HG02840 (cell line): ENCODE results near the gene ISG20L2.

Experiments
- ATAC-seq: cut with Tn5 transposase; IDR thresholded peaks from one replicate; pipeline ENCODE4 v1.9.1; 2021; ENCODE audit warnings: mild to moderate bottlenecking, moderate library complexity, moderate number of reproducible peaks; ENCODE audit not compliant: unreplicated experiment, low FRiP score

ISG20L2 gene

GRCh38 chr1:156755527-156755950 lies 27.0 kb upstream of the ISG20L2 start:
- ATAC-seq = no peak

DNA sequence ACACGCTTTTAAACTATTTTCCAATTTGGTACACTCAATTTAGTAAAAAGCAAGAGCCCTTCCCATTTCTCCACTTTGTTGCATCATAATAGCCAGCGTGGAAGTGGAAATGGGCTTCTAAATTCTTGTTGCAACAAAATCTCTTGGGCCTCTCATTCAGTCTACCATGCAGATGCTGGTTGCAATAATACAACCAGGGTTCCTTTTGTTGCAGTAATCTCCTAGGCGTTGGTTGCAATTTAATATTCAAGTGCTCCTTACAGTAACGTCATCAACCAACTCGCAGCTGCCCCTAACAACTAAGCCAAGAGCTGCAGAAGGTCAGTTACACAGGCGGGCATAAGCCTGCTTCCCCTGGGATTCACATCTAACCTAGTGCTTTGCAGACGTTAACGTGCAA lies 25.7 kb upstream of the ISG20L2 start:
- ATAC-seq = no peak

DNA sequence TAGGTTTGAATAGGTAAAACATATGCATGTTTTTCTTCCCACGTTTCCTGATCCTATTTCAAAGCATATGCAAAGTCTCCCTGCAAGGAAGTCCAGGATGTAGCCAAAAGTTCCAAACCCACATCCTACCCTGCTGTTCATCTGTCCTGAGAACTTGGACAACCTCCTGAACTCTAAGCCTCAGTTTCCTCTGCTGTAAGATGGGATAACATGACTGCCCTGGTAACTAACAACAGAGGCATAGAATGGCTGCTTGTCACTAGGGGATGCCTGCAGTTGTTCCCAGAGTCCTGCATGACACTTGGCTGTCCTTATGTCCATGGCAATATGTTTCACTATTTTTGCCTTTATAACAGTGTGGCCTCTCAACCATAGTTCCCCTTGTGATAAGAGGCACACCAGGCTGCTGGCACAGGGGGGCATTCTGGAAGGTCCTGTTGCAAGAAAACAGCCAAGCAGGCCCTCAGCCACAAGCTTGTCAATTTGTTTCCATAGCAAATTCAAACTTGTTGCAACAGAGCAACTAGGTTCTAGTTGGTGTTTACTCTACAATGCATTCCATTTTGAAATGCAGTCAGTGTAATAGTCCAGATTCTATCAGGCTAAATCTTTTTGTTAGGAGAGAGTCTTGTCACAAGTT lies 24.4 kb upstream of the ISG20L2 start:
- ATAC-seq = no peak

- no peak for ATAC-seq
Observed at GRCh38 chr1:156751757-156752481, 23.4 kb upstream of the ISG20L2 start.

- ATAC-seq = no peak
Observed at GRCh38 chr1:156751451-156751756, 22.8 kb upstream of the ISG20L2 start, which contains the start of gene HDGF. Gene HDGF, minus strand, starts transcription at chr1:156751675. Its CDS starts 246 bp downstream, at chr1:156751429.

- ATAC-seq = no peak
Observed at GRCh38 chr1:156750711-156751450, 22.3 kb upstream of the ISG20L2 start.

DNA sequence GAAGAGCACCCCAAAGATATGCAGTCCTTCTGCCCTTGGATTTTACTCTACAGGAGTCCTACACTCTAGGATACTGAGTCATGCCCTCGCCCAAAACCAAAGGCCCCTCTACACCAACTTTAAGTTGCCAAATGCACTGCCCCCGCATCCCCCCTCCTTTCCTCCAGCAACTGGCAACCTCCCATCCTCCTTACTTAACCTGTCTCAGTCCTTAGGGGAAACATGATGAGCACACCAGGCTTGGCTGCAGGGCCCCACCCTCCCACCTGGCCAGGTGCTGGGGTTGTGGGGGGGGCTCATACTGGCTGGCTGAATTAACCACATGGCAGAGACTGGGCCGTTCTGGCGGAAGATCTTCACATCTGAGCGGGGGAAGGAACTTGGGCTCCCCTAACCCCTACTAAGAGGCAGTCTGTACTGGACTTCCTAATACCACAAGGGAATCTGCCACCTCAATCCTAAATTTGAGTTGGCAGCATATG lies 21.7 kb upstream of the ISG20L2 start:
- ATAC-seq = no peak

- no peak for ATAC-seq
Observed at GRCh38 chr1:156749419-156750118, 21.0 kb upstream of the ISG20L2 start.

GRCh38 chr1:156748670-156749418 lies 20.3 kb upstream of the ISG20L2 start:
- ATAC-seq = no peak

GRCh38 chr1:156747742-156748669 lies 19.4 kb upstream of the ISG20L2 start:
- ATAC-seq = no peak

- ATAC-seq = no peak
Observed at GRCh38 chr1:156746728-156747631, 18.4 kb upstream of the ISG20L2 start.

GRCh38 chr1:156746406-156746727 lies 17.8 kb upstream of the ISG20L2 start:
- no peak for ATAC-seq

GRCh38 chr1:156745881-156746280 lies 17.3 kb upstream of the ISG20L2 start:
- ATAC-seq = no peak

- no peak for ATAC-seq
Observed at GRCh38 chr1:156744786-156745419, 16.3 kb upstream of the ISG20L2 start.

- no peak for ATAC-seq
Observed at GRCh38 chr1:156744344-156744743, 15.8 kb upstream of the ISG20L2 start.

GRCh38 chr1:156743367-156744302 lies 15.1 kb upstream of the ISG20L2 start:
- no peak for ATAC-seq

DNA sequence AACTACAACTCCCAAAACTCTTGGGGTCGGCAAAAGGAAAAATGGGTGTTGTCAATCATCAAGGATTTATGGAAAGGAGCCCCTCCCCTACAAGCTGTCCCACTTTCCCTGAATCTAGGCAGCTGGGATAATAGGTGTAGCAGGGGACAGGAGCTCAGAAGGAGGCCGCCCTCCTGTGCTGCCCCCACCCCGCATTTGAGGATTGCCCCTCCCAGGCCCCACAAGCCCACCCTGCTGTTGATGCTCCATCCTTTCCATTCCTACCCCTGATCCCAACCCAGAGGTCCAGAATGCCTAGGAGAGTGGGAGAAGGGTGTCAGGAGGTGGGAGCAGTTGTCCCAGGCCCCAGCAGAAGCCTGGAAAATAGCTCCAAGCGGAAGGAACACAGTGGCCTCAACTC lies 14.2 kb upstream of the ISG20L2 start:
- no peak for ATAC-seq
